Upper lobe of left lung (tissue), 6 donors: Measurements from ENCODE around the gene ARMC7. TPM values are rescaled to one million over a fixed set of nuclear protein-coding genes. Genes with fewer than 3 reads are reported as not detected.
A peak's percentile ranks its signal among the peaks of the same experiment; 100 is the strongest.

ENCODE experiments used
- ATAC-seq, 2 donors: fragments of 200-7000 bp; cut with Tn5 transposase; one replicate each; pipeline ENCODE4 v1.9.1; 2022; ENCODE audit warnings: mild to moderate bottlenecking in 2 of 2, moderate library complexity in 2 of 2; ENCODE audit not compliant: low FRiP score in 2 of 2
- DNase-seq, 2 donors: peaks; one replicate each; pipeline ENCODE4 v3.0.0-alpha.2; 2019 to 2020
- H3K27ac ChIP-seq, 4 donors: fragments of 200-600 bp; sonication (generic); one replicate each; pipeline ENCODE4 v1.5.1; 2016 to 2019
- H3K27me3 ChIP-seq, 4 donors: fragments of 200-600 bp; sonication (generic); one replicate each; pipeline ENCODE4 v1.5.1; 2017 to 2019
- H3K36me3 ChIP-seq, 4 donors: fragments of 200-600 bp; sonication (generic); one replicate each; pipeline ENCODE4 v1.5.1; 2016 to 2019
- H3K4me1 ChIP-seq, 4 donors: fragments of 200-600 bp; sonication (generic); one replicate each; pipeline ENCODE4 v1.5.1; 2018 to 2019
- H3K4me3 ChIP-seq, 4 donors: fragments of 200-600 bp; sonication (generic); one replicate each; pipeline ENCODE4 v1.5.1; 2017 to 2019; ENCODE audit warnings: mild to moderate bottlenecking in 2 of 4, moderate library complexity in 1 of 4
- H3K9me3 ChIP-seq, 4 donors: fragments of 200-600 bp; sonication (generic); one replicate each; pipeline ENCODE4 v1.5.1; 2018 to 2019
- CTCF ChIP-seq, 6 experiments: fragments of 450-650 bp in 4 of 6; fragments of 200-600 bp in 2 of 6; sonication (generic) in 2 of 6; IDR thresholded peaks; one replicate each; pipeline ENCODE4 v1.5.1; 2016 to 2019; ENCODE audit warnings: antibody characterized with exemption in 6 of 6
- EP300 ChIP-seq, 4 donors: sonication (generic); formaldehyde crosslinking; IDR thresholded peaks; one replicate each; pipeline ENCODE4 v1.5.1; 2017; ENCODE audit warnings: antibody characterized with exemption in 4 of 4, control low read depth in 2 of 4
- POLR2A ChIP-seq, 4 donors: fragments of 450-650 bp; IDR thresholded peaks; one replicate each; pipeline ENCODE4 v1.5.1; 2016 to 2017; ENCODE audit warnings: antibody characterized with exemption in 4 of 4, mild to moderate bottlenecking in 2 of 4
- POLR2AphosphoS5 ChIP-seq, 2 donors: sonication (generic); formaldehyde crosslinking; IDR thresholded peaks; one replicate each; pipeline ENCODE4 v1.5.1; 2017; ENCODE audit warnings: antibody characterized with exemption in 2 of 2
- WGBS, 2 donors: methylation state at CpG; one replicate each; pipeline ENCODE4 v1.1.5; 2017 to 2018; 5-methylcytosine and 5-hydroxymethylcytosine counted together
- total RNA-seq, 6 donors: library from RNA; depleted of rRNA in 4 of 6; stranded (reverse); fragments of >200 nt in 4 of 6; gene quantifications; one replicate each; pipeline versions ENCODE4 v1.1.0 to v1.2.1, GENCODE V29; 2016 to 2021
- donor health status: DM: no; HTN: no; CAD: no; lungs with moderate emphysema.
- donor health status: DM: no; HTN: yes; CAD: no; lungs with severe emphysema.

ARMC7 gene
- total RNA-seq, 6 donors from 2014 or later: 7.3 to 29.5 (median 16.6) TPM

GRCh38 chr17:75065562-75066151 is 44.1 kb upstream of the ARMC7 start:
- no peak for DNase-seq
- Histone ChIP-seq H3K27me3 (no peaks in the 10 kb centered on the region), H3K4me1 (peaks cover 0 to under 1% (median 0%) of the 10 kb centered on the region in 4 donors), H3K27ac (no peak overlapping the region), H3K9me3 (no peaks in the 10 kb centered on the region), H3K36me3 (peaks cover 5 to 47% (median 36%) of the 10 kb centered on the region in 4 donors), H3K4me3 (no peak overlapping the region)
- TF ChIP-seq CTCF (IDR thresholded peaks at IDR 0.05): no peak
- TF ChIP-seq POLR2AphosphoS5 (IDR thresholded peaks at IDR 0.05): no peak
- TF ChIP-seq EP300 (IDR thresholded peaks at IDR 0.05): no peak
- no peak for TF ChIP-seq POLR2A (IDR thresholded peaks at IDR 0.05)
- 73 to 78% methylated on average over 6 of the region's 6 CpGs for WGBS, 2 donors
- ATAC-seq: no peak

- 46 to 47% methylated on average over 4 of the region's 4 CpGs for WGBS, 2 donors
- H3K27ac ChIP-seq: no peak overlapping the region
- TF ChIP-seq POLR2A (IDR thresholded peaks at IDR 0.05) (no peak), CTCF (IDR thresholded peaks at IDR 0.05) (no peak), EP300 (IDR thresholded peaks at IDR 0.05) (no peak), POLR2AphosphoS5 (IDR thresholded peaks at IDR 0.05) (no peak)
- ATAC-seq (no peak), DNase-seq (no peak)
- no peaks in the 10 kb centered on the region for H3K4me1 ChIP-seq
- H3K27me3 ChIP-seq: no peaks in the 10 kb centered on the region
- no peaks in the 10 kb centered on the region for H3K9me3 ChIP-seq
- H3K36me3 ChIP-seq: peaks cover 0 to 25% (median 21%) of the 10 kb centered on the region in 4 donors
- H3K4me3 ChIP-seq: no peak overlapping the region
Measured at GRCh38 chr17:75067856-75068255, 41.9 kb upstream of the ARMC7 start.

- no peak for TF ChIP-seq POLR2A (IDR thresholded peaks at IDR 0.05)
- no peak for TF ChIP-seq EP300 (IDR thresholded peaks at IDR 0.05)
- no peak for TF ChIP-seq CTCF (IDR thresholded peaks at IDR 0.05)
- TF ChIP-seq POLR2AphosphoS5 (IDR thresholded peaks at IDR 0.05): no peak
- DNase-seq (no peak), ATAC-seq (no peak)
- Histone ChIP-seq H3K36me3 (peaks cover 0 to 16% (median 12%) of the 10 kb centered on the region in 4 donors), H3K27ac (no peak overlapping the region), H3K9me3 (no peaks in the 10 kb centered on the region), H3K4me1 (no peaks in the 10 kb centered on the region), H3K4me3 (no peak overlapping the region), H3K27me3 (no peaks in the 10 kb centered on the region)
- 78 to 85% methylated on average over 8 of the region's 8 CpGs for WGBS, 2 donors
Measured at GRCh38 chr17:75068750-75069149, 41.0 kb upstream of the ARMC7 start.

- no peaks in the 10 kb centered on the region for H3K27me3 ChIP-seq
- DNase-seq: no peak
- 83 to 100% methylated on average over 2 of the region's 2 CpGs for WGBS, 2 donors
- no peaks in the 10 kb centered on the region for H3K4me1 ChIP-seq
- TF ChIP-seq CTCF (IDR thresholded peaks at IDR 0.05) (peak in 5 of 6 experiments; percentile 13 to 42 (median 22)), EP300 (IDR thresholded peaks at IDR 0.05) (no peak), POLR2AphosphoS5 (IDR thresholded peaks at IDR 0.05) (no peak), POLR2A (IDR thresholded peaks at IDR 0.05) (no peak)
- no peak overlapping the region for H3K4me3 ChIP-seq
- no peaks in the 10 kb centered on the region for H3K9me3 ChIP-seq
- H3K27ac ChIP-seq: no peak overlapping the region
- peaks cover 0 to 6% (median 2%) of the 10 kb centered on the region in 4 donors for H3K36me3 ChIP-seq
- no peak for ATAC-seq
Measured at GRCh38 chr17:75069783-75070182, 40.0 kb upstream of the ARMC7 start.
